GM18861 (cell line): ENCODE results near the gene KLHDC2.
"Not testable (repeated sequence)": the region's sequence is repeated elsewhere in the genome, so short reads cannot be mapped to it uniquely, and the experiment has no call there.

Experiments used
- ATAC-seq: cut with Tn5 transposase; IDR thresholded peaks from one replicate; pipeline ENCODE4 v1.9.1; 2021; ENCODE audit not compliant: unreplicated experiment

KLHDC2 gene, protein sequence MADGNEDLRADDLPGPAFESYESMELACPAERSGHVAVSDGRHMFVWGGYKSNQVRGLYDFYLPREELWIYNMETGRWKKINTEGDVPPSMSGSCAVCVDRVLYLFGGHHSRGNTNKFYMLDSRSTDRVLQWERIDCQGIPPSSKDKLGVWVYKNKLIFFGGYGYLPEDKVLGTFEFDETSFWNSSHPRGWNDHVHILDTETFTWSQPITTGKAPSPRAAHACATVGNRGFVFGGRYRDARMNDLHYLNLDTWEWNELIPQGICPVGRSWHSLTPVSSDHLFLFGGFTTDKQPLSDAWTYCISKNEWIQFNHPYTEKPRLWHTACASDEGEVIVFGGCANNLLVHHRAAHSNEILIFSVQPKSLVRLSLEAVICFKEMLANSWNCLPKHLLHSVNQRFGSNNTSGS

DNA sequence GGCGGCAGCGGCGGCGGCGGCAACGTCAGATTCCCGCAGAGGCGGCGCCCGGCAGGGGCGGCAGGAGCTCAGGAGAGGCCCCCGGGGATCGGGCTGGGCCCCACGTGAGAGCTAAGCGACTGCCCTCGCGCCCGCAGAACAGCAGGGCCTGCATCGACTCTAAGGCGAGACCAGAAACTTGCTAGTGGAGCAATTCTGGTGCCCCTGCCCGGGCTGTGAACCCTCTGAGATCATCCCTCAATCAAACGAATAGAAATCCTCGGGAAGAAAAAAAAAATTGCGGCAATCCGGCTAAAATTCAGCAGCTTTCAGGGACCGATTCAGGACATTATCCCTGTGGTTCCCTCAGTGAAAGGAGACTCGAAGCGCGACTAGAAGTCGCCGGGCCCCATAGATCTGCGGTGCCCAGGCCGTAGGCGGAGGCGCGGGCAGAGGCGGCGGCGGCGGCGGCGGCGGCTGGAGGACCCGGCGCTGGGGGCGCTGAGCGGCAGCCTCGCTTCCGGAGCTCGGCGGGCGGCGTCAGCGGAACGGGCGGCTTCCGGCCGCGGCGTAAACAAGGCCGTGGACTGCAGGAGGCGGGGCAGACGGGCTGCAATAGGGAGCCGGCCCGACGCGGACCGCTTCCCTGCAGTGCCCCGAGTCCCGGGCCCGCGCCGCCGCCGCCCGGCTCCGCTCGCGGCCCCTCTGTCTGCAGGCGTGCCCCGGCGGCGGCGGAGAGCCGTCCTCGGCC is at the start of gene KLHDC2:
TSS of gene KLHDC2 (plus strand) at position 583 of the 730 bp plus-strand sequence. CDS start 316 bp downstream, outside the sequence.
- ATAC-seq = peak; percentile 84

DNA sequence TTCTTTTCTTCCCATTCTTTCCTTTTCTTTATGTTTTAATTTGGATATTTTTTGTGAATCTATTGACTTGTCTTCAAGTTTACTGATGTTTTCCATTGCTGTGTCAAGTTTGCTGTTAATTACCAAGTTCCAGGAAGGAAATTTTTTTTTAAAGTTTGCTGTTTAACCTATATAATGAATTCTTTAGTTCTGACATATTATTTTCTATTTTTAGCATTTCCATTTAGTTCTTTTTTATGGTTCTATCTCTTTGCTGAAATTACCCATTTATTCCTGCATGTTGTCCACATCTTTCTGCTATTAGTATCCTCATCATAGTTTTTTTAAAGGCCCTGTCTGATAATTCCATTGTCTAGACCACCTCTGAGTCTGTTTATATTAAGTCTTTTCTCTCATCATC is 47.2 kb upstream of the KLHDC2 start:
- no peak for ATAC-seq

DNA sequence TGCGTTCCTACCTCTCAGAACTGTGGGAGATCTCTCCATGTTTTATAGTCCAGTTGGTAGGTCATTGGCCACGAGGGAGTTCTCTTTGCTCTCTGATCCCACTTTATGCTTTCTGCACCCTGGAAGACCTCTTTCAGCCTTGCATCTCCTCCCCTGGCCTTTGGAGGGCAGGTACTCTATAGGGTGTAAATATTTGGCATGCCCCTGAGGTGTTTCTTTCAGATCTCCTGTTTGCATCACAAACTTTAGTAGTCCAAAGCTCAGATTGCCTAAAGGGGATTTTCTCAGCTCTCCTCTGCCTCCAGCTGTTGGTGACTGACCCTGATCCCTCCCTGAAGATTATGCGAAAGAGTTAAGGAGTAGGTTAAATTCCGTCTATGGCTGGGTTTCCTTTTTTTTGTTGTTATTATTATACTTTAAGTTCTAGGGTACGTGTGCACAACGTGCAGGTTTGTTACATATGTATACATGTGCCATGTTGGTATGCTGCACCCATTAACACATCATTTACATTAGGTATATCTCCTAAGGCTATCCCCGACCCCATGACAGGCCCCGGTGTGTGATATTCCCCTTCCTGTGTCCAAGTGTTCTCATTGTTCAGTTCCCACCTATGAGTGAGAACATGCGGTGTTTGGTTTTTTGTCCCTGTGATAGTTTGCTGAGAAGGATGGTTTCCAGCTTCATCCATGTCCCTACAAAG is 46.1 kb upstream of the KLHDC2 start:
- ATAC-seq = not testable (repeated sequence)

DNA sequence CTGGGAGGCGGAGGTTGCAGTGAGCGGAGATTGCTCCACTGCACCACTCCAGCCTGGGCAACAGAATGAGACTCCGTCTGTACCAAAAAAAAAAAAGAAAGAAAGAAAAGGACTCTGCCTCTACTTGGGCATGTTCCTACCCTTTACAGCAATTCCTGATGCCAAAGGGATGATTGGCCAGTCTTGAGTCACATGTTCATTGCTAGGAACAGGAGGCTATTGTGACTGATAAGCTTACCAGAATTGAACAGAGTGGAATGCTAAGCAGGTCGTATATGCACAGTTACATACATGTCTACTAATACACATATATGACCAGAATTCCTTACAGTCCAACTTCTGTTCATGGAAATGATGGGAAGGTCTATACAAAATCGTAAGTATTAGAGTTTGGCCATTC is 40.8 kb upstream of the KLHDC2 start:
- no peak for ATAC-seq

DNA sequence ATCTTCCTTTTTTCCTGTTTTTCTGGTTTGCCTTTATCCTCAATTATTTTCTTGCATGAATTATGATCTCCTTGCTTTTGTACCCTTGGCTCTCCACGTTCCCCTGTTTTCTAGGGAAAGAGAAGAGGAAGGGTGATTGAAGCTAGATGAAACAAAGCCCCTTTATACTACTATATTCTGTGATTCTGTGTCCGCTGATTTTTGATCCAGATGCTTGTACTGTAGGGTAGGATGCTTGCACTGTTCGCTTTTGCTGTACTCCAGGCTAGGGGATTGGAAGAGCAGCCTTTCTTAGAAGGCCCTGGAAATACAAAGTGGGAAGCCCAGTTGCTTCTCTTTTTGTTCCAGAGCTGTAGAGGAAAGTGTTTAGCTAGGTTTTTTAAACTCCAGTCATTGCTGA is 35.1 kb upstream of the KLHDC2 start:
- ATAC-seq = no peak

DNA sequence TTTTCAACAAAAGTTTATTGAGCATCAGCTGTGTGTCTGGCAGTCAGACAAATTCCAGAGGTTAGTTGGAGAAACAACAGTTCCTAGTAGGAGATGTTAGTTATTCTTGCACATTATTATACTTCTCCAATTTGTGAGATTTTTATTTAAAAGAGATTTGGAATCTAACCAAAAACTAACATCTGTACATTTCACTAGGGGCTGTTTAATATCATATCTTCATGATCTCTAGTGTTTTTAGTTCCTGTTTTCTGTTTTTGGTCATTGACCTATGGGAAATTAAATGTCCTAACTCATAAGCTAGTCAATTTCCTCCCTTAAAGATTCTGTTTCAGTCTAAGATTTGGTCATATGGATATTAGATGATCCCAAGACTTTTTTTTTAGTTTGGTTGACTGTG is 34.1 kb upstream of the KLHDC2 start:
- ATAC-seq = no peak

DNA sequence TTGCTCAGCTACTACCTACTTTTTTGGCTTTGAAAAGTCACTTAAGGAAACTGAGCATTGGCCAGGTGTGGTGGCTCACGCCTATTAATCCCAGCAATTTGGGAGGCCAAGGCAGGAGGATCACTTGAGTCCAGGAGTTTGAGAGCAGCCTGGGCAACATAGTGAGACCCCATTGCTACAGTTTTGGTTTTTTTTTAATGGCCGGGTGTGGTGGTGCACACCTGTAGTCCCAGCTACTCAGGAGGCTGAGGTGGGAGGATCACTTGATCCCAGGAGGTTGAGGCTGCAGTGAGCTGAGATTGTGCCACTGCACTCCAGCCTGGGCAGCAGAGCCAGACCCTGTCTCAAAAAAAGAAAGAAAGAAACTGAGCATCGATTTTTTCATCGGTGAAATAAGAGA is 32.3 kb upstream of the KLHDC2 start:
- ATAC-seq = not testable (repeated sequence)

DNA sequence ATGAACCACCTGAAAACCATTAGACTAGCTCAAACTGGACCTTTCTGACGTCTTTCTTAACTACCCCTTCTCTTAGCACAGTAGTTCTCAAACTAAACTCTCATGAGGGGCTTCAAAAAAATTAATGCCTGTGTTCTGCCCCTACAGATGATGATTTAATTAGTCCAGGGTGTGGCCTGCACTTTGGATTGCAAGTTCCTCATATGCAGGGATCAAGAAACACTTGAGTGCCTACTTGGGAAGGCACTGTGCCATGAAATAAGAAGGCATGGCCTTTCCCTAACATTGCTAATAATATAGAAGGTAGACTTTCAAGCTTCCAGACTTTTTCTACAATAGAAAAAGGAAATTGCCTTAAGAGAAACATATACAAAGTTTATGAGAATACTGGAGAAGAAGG is 22.8 kb upstream of the KLHDC2 start:
- ATAC-seq = no peak

DNA sequence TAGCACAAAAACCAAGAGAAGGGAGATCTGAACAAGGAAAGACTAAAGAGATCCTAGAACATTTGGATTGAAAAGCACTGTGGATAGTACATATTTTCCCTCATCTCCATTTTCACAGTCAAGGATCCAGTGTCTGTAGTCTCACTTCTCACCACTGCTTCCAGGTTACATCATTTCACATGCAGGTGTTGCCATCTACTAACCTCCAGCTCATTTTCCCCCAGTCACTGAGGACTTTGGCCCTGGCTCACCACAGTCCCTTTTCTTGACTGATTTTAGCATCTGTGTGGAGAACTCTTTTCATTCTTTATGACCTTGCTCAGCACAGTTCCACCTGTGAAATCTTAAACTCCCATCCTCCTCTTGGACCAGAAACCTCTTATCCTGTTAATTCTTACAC is 21.5 kb upstream of the KLHDC2 start:
- not testable (repeated sequence) for ATAC-seq

DNA sequence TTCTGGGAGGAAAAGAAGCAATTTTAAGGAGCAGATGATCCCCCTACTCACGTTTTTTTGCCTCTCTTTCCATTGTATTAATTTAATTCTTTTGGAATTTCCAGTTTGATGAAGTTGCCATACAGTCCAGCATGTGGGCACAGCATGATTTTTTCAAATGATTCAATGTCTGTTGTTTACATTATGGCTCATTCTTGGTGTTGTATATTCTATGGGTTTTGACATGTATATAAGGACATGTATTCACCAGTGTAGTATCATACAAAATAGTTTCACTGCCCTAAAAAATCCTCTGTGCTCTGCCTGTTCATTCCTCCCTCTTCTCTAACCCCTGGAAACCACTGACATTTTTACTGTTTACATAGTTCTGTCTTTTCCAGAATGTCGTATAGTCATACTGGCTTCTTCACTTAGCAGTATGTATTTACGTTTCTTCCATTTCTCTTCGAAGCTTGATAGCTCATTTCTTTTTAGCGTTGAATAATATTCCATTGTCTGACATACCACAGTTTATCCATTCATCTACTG is 13.3 kb upstream of the KLHDC2 start:
- ATAC-seq = no peak

DNA sequence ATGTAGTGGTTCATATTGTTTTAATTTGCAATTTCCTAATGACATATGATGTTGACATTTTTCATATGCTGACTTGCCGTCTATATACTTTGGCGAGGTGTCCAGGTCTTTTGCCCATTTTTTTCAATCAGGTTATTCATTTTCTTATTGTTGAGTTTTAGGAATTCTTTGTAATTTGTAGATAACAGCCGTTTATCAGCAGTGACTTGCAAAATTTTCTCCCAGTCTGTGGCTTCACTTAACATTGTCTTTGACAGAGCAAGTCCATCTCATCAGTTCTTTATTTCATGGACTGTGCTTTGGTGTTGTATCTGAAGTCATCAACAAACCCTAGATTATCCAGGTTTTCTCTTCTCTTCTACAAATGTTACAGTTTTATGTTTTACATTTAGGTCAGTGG is 12.6 kb upstream of the KLHDC2 start:
- ATAC-seq = no peak

DNA sequence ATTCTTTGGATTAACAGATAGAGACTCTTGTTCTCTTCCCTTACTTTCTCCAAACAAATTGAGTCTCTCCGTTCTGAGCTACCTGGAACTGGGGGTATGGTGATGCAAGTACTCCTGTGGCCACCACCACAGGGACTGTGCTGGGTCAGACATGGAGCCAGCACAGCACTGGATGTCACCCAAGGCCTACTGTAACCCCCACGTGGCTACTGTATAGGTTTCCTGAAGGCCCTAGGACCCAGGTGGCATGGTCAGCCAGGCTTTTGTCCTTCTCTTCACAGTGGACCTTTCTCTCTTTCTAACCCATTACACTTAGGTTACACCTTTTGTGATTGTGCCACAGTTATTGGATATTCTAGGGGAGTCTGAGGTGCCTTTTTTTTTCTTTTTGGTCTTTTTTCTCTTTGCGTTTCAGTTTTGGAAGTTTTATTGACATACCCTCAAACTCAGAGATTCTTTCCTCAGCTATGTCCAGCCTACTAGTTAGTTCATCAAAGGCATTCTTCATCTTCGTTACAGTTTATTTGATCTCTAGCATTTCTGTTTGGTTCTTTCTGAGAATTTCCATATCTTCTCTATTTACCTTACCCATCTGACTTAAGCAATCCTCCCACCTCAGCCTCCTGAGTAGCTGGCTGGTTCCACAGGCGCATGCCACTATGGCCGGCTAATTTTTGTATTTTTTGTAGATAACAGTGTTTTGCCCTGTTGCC is 6.0 kb upstream of the KLHDC2 start:
- ATAC-seq = no peak

DNA sequence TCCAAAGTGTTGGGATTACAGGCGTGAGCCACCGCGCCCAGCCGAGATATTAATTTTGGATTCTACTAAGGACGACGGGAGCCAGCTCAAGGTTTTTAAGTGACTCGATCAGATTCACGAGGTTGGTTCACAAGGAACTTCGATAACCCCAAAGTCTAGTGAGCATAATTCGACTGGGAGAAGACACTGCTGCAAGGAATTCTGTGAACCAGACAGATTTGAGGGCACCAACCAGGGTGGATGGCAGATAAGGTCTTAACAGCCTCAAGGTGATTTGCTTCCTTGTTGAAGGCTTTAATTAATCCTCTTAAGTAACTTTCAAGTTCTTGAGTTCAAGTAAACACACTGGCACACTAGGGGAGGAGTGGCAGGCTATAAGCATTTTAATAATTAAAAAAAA is 1.1 kb upstream of the KLHDC2 start:
- ATAC-seq = no peak

DNA sequence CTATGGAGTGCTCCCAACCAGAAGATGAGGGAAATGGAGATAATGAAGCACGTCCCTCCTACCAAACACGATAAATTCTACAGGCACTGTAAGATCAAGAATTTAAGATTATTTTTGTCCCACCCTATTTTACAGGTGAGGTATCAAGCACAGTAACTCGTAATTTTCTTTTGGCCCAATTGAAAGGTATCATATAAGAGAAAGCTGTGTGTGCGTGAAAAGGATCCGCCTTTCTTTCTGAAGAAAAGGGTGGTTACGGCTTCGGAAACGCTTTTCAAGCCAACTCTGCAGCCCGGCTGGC is 733 bp upstream of the KLHDC2 start:
- ATAC-seq = no peak

DNA sequence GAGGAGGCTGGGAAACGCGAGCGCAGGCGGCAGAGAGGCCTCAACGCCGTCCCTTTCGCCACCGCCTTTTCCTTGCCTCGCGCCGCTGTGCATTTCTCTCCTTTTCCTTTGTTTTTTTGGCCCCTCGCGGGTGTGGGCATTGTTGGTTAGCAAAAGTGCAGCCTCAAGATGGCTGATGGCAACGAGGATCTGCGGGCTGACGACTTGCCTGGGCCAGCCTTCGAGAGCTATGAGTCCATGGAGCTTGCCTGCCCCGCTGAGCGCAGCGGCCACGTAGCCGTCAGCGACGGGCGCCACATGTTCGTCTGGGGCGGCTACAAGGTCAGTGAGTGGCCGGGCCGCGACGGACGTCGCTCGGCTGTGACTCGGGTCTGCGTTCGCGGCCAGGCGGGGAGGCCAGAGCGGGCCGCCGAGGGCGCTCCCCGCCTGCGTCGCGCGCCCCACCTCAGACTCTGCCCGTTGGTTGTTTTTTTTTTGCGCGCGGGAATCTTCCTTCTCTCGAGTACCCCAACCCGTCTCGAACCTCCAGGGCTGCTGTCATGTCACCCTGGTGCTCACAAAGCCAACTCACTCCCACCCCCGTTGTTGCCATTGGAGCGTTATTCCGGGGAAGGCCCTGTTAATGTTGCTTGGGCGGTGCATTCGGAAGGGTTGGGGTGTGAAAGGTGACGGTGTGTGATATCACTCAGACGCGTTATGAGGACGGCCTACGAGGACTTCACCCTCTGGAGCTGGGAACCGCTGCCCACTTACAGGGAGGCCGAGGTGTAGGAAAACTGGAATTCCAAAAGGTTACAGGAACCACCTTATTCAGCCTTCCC is 558 bp downstream of the KLHDC2 start:
- ATAC-seq = peak; percentile 22

DNA sequence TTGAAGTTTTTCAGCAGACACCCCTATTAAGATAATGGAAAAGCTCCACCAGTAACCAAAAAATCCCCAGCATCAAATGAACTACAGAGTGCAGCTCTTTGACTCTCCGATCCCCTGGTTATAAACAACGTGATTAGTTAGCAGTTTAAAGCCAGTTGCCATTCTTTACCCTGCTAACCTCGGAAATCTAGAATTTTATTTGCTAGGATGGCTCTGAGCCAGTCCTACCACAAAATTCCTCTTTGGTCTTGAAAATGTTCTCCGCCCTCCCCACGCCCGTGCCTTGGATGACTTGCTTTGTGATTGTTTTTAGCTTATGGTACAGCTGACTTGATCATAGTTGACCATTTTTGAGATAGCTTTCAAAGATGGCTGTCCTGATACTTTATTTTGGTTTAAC is 1.2 kb downstream of the KLHDC2 start:
- no peak for ATAC-seq

DNA sequence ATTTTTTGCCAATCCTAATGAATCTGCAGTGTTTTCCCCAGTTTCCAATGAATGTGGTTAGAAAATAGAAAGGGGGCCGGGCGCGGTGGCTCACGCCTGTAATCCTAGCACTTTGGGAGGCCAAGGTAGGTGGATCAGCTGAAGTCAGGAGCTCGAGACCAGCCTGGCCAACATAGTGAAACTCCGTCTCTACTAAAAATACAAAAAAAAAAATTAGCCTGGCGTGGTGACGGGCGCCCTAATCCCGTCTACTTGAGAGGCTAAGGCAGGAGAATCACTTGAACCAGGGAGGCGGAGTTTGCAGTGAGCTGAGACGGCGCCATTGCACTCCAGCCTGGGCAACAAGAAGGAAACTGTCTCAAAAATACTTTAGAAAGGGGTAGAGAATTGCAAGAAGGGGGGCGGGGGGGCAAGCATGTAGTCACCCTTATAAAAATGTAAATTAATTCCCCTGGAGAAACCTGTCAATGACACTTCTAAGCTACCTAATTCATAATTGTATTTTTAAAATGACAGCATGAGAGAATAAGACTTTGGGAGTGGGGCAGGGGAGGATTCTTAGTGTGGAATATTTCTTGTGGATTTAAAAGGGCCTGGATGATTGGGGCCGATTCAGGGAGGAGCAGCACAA is 1.7 kb downstream of the KLHDC2 start:
- no peak for ATAC-seq

DNA sequence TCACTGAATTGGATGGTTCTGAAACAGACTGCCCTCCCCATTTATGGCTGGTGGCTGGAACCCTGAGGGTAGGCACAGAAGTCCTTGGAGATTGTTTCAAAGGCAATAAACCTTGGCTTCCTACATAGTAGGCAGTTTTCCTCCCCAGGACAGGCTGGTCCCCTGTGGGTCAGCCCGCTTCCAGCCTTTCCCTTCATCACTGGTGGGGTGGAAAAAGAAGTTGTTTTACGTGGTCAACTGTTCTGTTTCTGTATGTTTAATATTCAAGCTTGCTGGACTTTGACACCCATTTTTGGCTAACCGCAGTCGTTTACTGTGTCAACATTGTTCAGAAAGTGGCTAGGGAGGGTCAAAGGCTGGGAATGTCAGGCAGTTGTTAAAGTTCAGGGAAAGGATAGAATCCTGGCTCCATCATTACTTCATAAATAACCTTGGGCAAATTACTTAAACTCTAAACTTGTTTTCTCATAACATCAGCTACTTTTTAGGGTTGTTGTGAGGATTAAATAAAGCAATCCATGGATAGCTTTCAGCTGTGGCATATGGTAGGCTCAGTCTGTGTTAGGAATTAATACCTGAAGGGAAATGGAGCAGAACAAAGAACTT is 2.4 kb downstream of the KLHDC2 start:
- no peak for ATAC-seq

DNA sequence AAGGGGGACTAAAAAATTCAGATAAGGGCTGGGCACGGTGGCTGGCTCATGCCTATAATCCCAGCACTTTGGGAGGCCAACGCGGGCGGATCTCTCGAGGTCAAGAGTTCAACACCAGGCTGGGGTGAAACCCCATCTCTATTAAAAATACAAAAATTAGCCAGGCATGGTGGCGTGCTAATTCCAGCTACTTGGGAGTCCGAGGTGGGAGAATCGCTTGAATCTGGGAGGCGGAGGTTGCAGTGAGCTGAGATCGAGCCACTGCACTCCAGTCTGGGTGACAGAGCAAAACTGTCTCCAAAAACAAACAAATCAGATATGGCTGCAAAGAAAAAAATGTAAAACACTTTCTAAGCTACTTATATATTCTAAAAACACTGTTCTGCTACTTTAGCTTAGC is 3.7 kb downstream of the KLHDC2 start:
- not testable (repeated sequence) for ATAC-seq
